Renal cortex interstitium (tissue), 11 donors: ENCODE data around the gene ATRNL1. TPM values are rescaled to one million over a fixed set of nuclear protein-coding genes. Genes with fewer than 3 reads are reported as not detected.
"Not testable (repeated sequence)": the region's sequence is repeated elsewhere in the genome, so short reads cannot be mapped to it uniquely, and the experiment has no call there.

Experiments used
- DNase-seq, 11 donors: peaks; one replicate each; pipeline ENCODE4 v3.0.0-alpha.2; 2013; ENCODE audit warnings: low read depth in 9 of 11, low spot score in 4 of 11; ENCODE audit errors: extremely low read depth in 1 of 11
- polyA plus RNA-seq, 3 donors: library from polyadenylated mRNA; unstranded; fragments of 120-200 nt; gene quantifications; one replicate each; pipeline ENCODE4 v1.2.1, GENCODE V29; 2013; ENCODE audit not compliant: insufficient read length in 3 of 3

Gene ATRNL1
- polyA plus RNA-seq, 3 donors: 27.2 to 31.3 (median 27.6) TPM

DNA sequence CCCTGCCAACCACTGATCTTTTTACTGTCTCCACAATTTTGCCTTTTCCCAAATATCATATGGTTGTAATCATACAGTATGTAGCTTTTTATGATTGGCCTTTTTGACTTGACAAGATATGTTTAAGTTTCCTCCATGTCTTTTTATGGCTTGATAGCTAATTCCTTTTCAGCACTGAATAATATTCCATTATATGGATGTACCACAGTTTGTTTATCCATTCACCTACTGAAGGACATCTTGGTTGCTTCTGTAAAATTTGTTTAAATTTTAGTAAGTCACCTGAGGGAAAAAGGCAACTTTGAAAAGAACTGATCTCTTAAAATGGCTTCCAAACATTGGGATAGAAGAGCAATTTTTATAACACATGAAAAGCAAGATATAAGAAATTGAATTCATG lies 43.5 kb downstream of the ATRNL1 start:
- no peak for DNase-seq

DNA sequence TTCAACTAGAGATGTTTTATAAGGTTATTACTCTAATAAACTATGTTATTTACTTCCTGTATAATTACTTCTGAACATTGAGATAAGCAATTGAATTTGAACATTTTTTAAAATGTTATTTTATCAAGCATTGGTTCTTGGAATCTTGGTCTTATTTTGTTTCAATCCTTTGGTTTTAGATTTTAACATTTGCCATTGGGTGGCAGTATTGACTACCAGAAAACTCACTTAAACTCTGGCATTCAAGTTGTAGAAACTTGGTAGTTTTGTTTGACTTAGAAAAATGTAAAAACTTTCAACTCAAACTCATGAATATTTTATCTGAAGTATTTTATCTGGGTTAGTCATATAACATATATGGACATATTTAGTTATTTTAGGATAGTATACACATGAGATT lies 48.1 kb downstream of the ATRNL1 start:
- peak in 3 of 11 donors; percentile 3 to 8 (median 4) for DNase-seq

DNA sequence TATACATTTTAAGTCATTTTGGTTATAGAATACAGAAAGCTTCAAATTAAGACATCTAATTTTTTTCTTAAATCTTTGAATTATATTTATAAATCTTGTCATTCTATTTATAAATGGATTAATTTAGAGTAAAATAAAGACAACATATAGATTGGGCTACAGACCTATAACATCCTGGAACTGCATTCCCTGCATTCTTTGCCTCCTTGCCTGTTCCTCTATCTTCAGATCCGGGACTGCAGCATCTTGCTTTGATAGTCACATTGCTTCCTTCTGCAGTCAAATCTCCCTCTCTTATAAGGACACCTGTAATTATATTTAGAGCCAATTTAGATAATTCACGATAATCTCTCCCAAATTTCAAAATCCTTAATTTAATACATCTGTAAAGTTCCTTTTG lies 64.2 kb downstream of the ATRNL1 start:
- no peak for DNase-seq

GRCh38 chr10:115163129-115163528 lies 70.0 kb downstream of the ATRNL1 start:
- no peak for DNase-seq

- no peak for DNase-seq
Measured at GRCh38 chr10:115164220-115164619, 71.1 kb downstream of the ATRNL1 start.

DNA sequence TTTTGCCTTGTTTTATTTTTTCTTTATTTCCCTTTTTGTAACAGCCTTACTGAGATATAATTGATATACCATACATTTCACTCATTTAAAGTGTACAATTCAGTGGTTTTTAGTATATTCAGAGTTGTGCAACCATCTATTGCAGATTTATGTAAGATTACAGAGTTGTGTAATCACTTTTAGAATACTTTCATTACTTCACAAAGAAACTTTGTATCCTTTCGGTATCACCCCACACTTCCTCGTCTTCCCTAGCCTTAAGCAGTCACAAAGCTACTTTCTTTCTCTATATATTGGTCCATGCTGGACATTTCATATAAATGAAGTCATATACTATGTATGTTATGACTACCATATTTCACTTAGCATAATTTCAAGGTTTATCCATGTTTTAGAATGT lies 74.6 kb downstream of the ATRNL1 start:
- no peak for DNase-seq

DNA sequence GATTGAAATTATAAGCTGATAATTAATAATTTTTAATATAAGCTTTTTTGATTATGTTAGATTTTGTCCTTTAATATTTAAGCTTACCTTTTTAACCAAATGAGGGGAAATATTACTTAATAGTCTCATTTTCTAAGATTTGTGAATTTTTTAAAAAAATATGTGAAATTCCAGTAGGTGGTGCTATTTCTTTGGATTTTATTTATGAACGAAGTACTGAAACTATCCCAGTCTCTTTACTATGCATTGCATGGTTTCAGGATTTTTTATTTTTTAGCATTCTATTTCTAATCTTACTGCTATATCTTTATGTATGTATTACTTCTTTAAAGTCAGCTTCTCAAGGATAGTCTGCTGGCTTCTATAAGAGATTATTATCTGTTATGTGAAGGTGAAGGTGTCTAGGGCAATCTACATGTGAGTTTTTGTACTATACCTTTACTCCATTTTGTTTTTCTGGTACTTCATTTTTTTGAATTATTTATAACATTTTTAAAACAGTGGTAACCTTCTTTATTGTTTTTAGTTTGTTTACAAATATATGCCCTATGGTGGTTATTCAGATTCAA lies 78.3 kb downstream of the ATRNL1 start:
- DNase-seq: peak in 1 of 11 donors; percentile 14

DNA sequence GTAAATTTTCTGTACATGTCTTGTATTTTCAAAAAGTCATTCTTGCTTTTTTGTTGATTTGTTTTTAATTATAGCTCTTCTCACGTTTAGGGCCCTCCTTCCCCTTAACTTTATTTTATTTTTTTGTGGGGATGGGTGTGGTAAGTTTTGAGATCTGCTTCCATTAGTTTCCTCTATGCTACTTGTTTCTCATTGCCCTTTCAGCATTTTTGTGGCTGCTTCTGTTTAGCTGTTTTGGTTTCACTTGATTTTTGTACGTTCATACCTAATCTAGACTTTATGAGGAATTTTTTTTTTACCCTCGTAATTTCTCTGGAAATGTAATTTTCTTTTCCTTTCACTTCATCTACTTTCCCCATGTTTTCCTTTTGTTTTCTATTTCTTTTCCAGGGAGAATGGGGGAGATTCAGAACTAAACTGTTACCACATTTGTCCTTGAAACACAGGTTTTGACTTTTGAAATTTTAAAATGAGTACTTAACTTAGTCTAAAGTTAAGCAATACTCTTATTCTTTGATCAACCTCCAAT lies 80.8 kb downstream of the ATRNL1 start:
- DNase-seq: no peak

- DNase-seq: not testable (repeated sequence)
Measured at GRCh38 chr10:115207276-115207675, 114.1 kb downstream of the ATRNL1 start.

- DNase-seq: peak in 2 of 11 donors; percentile 2 to 13
Measured at GRCh38 chr10:115209133-115209532, 116.0 kb downstream of the ATRNL1 start.

DNA sequence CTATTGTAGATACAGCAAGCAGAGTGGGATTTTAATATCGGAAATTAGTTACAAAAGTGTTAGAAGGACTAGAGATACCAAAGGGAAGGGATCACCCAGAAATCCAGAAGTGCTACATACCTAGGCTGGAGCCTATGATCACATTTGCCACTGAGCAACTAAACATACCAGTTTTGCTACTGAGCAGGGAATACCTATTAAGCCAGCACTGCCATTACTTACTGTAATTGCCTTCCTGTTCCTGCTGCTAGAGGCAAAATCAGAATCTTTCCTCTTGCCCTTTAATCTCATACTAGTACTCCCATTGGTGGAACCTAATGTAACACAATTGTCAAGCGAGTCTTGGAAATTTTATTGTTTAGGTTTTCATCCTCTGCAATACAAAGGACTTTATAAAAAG lies 121.7 kb downstream of the ATRNL1 start:
- DNase-seq: no peak

DNA sequence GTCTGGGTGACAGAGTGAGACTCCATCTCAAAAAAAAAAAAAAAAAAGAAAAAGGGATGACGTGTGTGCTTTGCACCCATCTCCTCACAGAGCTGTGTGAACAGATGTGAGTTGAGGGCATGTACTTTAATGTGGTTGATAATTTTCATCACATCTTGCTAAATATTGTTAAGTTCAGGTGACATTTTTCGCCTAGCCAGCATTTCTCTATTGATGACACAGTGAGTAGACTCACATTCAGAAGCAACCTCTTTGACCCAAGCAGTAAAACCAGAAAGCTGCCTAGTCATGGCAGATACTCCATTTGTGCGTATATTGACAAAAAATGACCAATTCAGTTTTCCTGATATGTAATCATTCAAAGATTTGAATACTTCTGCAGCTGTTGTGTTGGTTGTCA lies 126.0 kb downstream of the ATRNL1 start:
- DNase-seq: no peak

DNA sequence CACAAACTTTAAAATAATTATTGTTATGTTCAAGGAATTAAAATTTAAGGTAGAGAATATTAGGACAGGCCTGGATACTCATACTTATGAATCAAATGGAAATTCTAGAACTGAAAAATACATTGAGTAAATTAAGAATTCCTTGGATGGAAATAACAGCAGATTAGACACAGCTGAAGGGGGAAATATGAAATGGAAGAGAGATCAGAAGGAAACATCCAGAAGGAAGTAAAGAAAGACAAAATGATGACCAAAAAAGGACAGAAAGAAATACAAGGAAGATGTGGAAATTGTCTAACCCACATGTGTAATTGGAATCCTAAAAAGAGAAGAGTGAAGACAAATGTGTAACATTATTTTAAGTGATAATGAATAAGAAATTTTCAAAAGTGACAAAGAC lies 128.9 kb downstream of the ATRNL1 start:
- no peak for DNase-seq

DNA sequence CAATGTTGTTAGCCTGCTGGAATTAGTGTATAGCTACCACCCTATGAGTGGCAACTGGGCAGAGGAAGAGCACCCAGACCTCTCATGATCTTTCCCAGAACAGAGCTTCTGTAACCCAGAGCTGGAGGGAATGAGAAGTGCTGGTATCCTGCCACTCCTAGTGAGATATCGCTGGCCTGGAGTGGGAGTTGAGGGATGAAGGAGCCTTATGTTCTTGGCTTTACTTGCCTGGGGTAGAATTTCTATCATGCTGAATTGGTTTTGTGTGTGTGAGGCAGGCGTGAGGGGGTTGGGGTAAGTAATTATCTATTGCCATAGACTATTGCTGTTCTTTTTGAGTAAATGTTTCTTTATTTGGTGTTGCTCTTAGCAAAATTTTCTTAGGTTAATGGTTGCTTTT lies 146.6 kb downstream of the ATRNL1 start:
- no peak for DNase-seq

- DNase-seq: no peak
Measured at GRCh38 chr10:115250784-115251183, 157.6 kb downstream of the ATRNL1 start.

GRCh38 chr10:115253765-115254164 lies 160.6 kb downstream of the ATRNL1 start:
- not testable (repeated sequence) for DNase-seq

DNA sequence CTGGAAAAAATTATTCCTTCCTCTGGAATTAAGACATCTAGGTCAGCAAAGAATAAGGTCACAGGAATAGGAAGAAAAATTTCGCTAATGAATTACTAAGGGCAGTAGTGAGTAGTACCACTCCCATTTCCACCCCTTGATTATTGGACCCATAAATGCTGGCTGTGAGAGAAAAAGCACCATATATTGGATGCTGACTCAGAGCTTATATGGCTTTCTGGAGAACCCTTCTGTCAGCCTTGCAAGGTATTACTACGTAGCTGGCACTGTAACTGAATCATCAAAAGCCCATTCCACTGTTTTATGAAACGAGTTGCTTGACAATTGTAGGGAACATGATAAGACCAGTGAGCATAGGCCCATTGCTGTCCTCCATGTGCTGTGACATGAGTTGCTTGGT lies 179.3 kb downstream of the ATRNL1 start:
- no peak for DNase-seq

DNA sequence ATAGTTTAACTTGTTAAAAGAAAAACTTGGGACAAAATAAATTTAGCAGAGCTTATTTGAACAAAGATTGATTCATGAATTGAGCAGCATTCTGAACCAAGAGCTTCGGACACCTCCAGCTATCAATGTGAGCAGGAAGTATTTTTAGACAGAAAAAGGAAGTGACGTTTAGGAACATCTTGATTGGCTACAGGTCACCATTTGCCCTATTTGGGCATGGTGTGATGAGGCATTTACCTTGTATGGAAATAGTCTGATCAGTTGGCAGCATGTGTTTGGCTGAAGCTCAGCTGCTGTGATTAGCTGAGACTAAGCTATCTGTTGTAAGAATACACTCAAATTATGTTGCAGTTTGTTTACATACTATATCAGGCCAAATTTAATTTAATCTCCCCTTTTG lies 185.1 kb downstream of the ATRNL1 start:
- DNase-seq: no peak

- DNase-seq: no peak
Measured at GRCh38 chr10:115295213-115295805, 202.1 kb downstream of the ATRNL1 start.

DNA sequence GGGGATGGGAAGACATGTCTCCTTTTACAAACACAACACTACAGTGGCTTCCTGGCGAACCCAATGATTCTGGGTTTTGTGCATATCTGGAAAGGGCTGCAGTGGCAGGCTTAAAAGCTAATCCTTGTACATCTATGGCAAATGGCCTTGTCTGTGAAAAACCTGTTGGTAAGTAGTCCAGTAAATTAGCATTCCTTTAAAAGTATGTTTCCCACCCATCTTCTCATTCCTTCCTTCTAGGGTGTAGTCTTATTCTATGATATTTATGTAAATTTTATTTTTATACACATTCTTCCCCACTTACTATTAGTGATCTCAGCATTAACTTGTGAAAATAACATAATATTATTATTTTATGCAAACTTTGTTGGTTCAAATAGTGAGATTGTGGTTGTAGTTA lies 206.9 kb downstream of the ATRNL1 start:
- no peak for DNase-seq

DNA sequence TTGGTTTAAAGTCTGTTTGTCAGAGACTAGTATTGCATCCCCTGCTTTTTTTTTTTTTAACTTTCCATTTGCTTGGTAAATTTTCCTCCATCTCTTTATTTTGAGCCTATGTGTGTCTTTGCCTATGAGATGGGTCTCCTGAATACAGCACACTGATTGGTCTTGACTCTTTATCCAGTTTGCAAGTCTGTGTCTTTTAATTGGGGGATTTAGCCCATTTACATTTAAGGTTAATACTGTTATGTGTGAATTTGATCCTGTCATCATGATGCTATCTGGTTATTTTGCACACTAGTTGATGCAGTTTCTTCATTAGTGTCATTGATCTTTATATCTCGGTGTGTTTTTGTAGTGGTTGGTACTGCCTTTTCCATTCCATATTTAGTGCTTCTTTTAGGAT lies 226.5 kb downstream of the ATRNL1 start:
- not testable (repeated sequence) for DNase-seq
